ENCODE results near the gene CDH23. TPM values are rescaled to one million over a fixed set of nuclear protein-coding genes. Genes with fewer than 3 reads are reported as not detected.
A peak's percentile ranks its signal among the peaks of the same experiment; 100 is the strongest.
"Not testable (repeated sequence)": the region's sequence is repeated elsewhere in the genome, so short reads cannot be mapped to it uniquely, and the experiment has no call there.

Gene CDH23
- 1 to 10 TPM; 4.0 to 4.5 TPM for total RNA-seq

- POLR2A ChIA-PET, result no interaction called here
- Mint-ChIP-seq H3K27ac (no peak within 1 kb of the TSS), H3K9me3 (no peaks in the 10 kb centered on the region), H3K4me3 (peak within 1 kb of the TSS; percentile 41), H3K27me3 (peaks cover 61% of the 10 kb centered on the region), H3K36me3 (ENCODE audit: low read depth) (no peaks in the 10 kb centered on the region), H3K4me1 (peaks cover 2% of the 10 kb centered on the region)
- CTCF ChIA-PET, result interaction anchor here (0.7 to 1.8 kb wide), 5 partner anchors 12 to 377 kb away, joined by 3 to 4 read pairs (median 3); no protein-coding TSS in a partner anchor
- no peak for DNase-seq
Observed at GRCh38 chr10:71396711-71397295, at the start of gene CDH23. TSS of gene CDH23 (plus strand) at chr10:71396920. CDS start at chr10:71439832, 42,912 bp downstream.

GRCh38 chr10:71347587-71348395 is 48.9 kb upstream of the CDH23 start:
- H3K4me3 Mint-ChIP-seq, result no peak overlapping the region
- no peaks in the 10 kb centered on the region for H3K4me1 Mint-ChIP-seq
- no peak overlapping the region for H3K27ac Mint-ChIP-seq
- H3K9me3 Mint-ChIP-seq, result no peaks in the 10 kb centered on the region
- DNase-seq, result no peak
- H3K27me3 Mint-ChIP-seq, result no peaks in the 10 kb centered on the region
- POLR2A ChIA-PET, result no interaction called here
- CTCF ChIA-PET, result interaction anchor here (0.6 kb wide), 1 partner anchor 453 kb away, joined by 3 read pairs; no protein-coding TSS in a partner anchor
- H3K36me3 Mint-ChIP-seq (ENCODE audit: low read depth), result no peaks in the 10 kb centered on the region

DNA sequence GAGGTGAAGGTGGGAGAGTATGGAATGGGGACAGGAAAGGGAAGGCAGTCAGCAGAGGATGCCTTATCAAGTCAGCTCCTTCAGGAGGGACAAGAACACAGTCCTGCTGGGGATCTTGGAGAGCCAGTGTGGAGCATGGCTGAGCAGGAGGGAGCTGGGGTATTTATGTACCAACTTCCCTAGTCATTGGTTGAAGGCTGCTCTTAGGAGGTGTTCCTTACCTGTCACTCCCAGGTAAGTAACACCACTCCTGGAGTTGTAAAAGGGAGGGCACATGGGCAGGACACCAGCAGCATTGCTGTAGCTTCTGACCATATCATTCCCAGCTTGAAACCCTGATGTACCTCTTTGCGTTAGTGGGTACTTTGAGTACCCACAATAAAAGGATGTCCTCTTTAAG is 47.9 kb upstream of the CDH23 start:
- Mint-ChIP-seq H3K9me3 (no peaks in the 10 kb centered on the region), H3K4me3 (no peak overlapping the region), H3K27ac (no peak overlapping the region), H3K27me3 (no peaks in the 10 kb centered on the region), H3K4me1 (no peaks in the 10 kb centered on the region), H3K36me3 (ENCODE audit: low read depth) (no peaks in the 10 kb centered on the region)
- POLR2A ChIA-PET, result no interaction called here
- no peak for DNase-seq
- CTCF ChIA-PET, result no interaction called here

GRCh38 chr10:71349406-71349805 is 47.3 kb upstream of the CDH23 start:
- no peaks in the 10 kb centered on the region for H3K36me3 Mint-ChIP-seq (ENCODE audit: low read depth)
- no peaks in the 10 kb centered on the region for H3K4me1 Mint-ChIP-seq
- ChIA-PET POLR2A (no interaction called here), CTCF (interaction anchor here (1.2 kb wide), 1 partner anchor 10 kb away, joined by 3 read pairs; no protein-coding TSS in a partner anchor)
- no peak overlapping the region for H3K27ac Mint-ChIP-seq
- no peak overlapping the region for H3K4me3 Mint-ChIP-seq
- no peaks in the 10 kb centered on the region for H3K9me3 Mint-ChIP-seq
- no peaks in the 10 kb centered on the region for H3K27me3 Mint-ChIP-seq
- no peak for DNase-seq

DNA sequence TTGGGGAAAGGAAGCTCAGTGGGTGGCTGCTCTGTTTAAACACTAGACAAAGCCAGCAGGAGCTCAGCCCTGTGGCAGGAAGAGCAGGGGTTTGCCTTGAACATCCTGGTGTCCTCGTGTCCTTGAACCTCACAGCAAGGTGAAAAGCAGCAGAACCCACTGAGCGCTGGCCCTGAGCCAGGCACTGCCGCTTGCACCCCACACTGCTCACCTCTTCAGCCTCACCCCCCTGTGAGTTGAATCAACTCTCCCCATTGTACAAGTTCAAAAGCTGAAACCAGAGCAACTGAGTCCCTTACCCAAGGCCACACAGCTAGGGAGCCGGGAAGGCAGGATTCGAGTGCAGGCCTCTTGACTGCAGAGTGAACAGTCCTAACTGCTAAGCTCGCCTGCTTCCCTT is 45.6 kb upstream of the CDH23 start:
- POLR2A ChIA-PET, result no interaction called here

DNA sequence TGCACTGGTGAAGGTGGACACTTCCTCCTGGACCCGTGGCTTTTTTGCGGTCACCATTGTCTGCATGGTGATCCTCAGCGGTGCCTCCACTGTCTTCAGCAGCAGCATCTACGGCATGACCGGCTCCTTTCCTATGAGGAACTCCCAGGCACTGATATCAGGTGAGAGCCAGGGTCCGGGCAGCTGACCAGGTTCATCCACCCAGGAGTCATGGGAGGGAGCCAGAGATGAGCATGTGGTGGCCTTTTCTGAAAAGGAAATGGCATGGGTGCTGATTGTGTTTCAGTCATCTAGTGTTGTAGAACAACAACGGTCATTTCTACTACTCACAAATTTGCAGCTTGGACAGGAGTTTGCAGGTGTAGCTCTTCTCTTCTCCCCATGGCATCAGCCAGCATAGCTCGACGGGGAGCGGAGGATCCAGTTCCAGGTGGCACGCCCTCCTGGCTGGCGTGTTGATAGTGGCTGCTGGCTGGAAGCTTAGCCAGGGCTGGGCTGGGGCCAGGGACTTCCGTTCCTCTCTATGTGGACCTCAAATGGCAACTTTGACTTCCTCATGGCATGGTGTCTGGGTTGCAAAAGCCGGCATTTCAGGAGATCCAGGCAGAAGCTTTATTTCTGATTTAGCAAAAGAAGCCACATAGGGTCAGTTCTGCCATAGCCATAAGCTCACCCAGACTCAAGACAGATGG is 44.9 kb upstream of the CDH23 start:
- H3K36me3 Mint-ChIP-seq (ENCODE audit: low read depth), result no peaks in the 10 kb centered on the region
- CTCF ChIA-PET, result interaction anchor here (1.0 to 2.0 kb wide), 4 partner anchors 10 to 192 kb away, joined by 4 to 6 read pairs (median 4); no protein-coding TSS in a partner anchor
- no peaks in the 10 kb centered on the region for H3K9me3 Mint-ChIP-seq
- POLR2A ChIA-PET, result no interaction called here
- H3K4me1 Mint-ChIP-seq, result no peaks in the 10 kb centered on the region
- no peaks in the 10 kb centered on the region for H3K27me3 Mint-ChIP-seq
- no peak overlapping the region for H3K4me3 Mint-ChIP-seq
- DNase-seq, result no peak
- H3K27ac Mint-ChIP-seq, result no peak overlapping the region

More for the DNA sequence above, 45.6 kb upstream of the CDH23 start:
- Mint-ChIP-seq H3K9me3 (no peaks in the 10 kb centered on the region), H3K27me3 (no peaks in the 10 kb centered on the region), H3K4me1 (no peaks in the 10 kb centered on the region), H3K27ac (no peak overlapping the region), H3K4me3 (no peak overlapping the region), H3K36me3 (ENCODE audit: low read depth) (no peaks in the 10 kb centered on the region)
- DNase-seq, result no peak
- CTCF ChIA-PET, result interaction anchor here (1.4 to 2.0 kb wide), 3 partner anchors 9 to 460 kb away, joined by 3 to 6 read pairs (median 4); no protein-coding TSS in a partner anchor

DNA sequence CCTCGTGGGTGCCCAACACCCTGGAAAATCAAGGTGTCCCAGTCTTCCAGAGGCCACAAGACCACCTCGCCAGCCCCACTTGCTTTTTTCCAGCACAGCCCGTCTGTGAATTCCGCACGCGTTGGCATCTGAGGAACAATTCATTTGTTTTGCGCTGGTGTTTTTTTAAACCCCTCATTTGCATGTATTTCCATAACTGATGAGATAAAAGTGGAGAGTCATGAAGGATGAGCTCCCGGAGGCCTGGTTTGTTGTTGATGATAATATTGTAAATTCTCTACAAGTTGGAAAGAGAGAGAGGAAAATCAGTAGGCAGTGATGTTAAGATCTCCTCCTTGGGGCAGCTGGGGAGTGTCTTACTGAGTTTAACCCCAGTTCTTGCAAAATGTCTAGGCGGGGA is 43.1 kb upstream of the CDH23 start:
- Mint-ChIP-seq H3K9me3 (no peaks in the 10 kb centered on the region), H3K27me3 (no peaks in the 10 kb centered on the region), H3K36me3 (ENCODE audit: low read depth) (no peaks in the 10 kb centered on the region), H3K4me1 (no peaks in the 10 kb centered on the region), H3K4me3 (no peak overlapping the region), H3K27ac (no peak overlapping the region)
- no peak for DNase-seq
- ChIA-PET CTCF (interaction anchor here (1.2 kb wide), 1 partner anchor 9 kb away, joined by 3 read pairs; no protein-coding TSS in a partner anchor), POLR2A (no interaction called here)

GRCh38 chr10:71354776-71355175 is 41.9 kb upstream of the CDH23 start:
- no peaks in the 10 kb centered on the region for H3K9me3 Mint-ChIP-seq
- POLR2A ChIA-PET, result no interaction called here
- H3K36me3 Mint-ChIP-seq (ENCODE audit: low read depth), result no peaks in the 10 kb centered on the region
- H3K27me3 Mint-ChIP-seq, result no peaks in the 10 kb centered on the region
- no peaks in the 10 kb centered on the region for H3K4me1 Mint-ChIP-seq
- no peak overlapping the region for H3K27ac Mint-ChIP-seq
- CTCF ChIA-PET, result no interaction called here
- DNase-seq, result no peak
- no peak overlapping the region for H3K4me3 Mint-ChIP-seq

GRCh38 chr10:71355886-71356285 is 40.8 kb upstream of the CDH23 start:
- ChIA-PET CTCF (interaction anchor here (1.1 kb wide), 1 partner anchor 9 kb away, joined by 3 read pairs; no protein-coding TSS in a partner anchor), POLR2A (no interaction called here)
- Mint-ChIP-seq H3K9me3 (no peaks in the 10 kb centered on the region), H3K4me1 (no peaks in the 10 kb centered on the region), H3K4me3 (no peak overlapping the region), H3K27ac (no peak overlapping the region), H3K27me3 (no peaks in the 10 kb centered on the region), H3K36me3 (ENCODE audit: low read depth) (no peaks in the 10 kb centered on the region)
- no peak for DNase-seq

GRCh38 chr10:71357792-71358265 is 38.9 kb upstream of the CDH23 start:
- CTCF ChIA-PET, result interaction anchor here (2.1 kb wide), 1 partner anchor 20 kb away, joined by 11 read pairs; no protein-coding TSS in a partner anchor
- H3K4me3 Mint-ChIP-seq, result no peak overlapping the region
- H3K4me1 Mint-ChIP-seq, result no peaks in the 10 kb centered on the region
- no peaks in the 10 kb centered on the region for H3K36me3 Mint-ChIP-seq (ENCODE audit: low read depth)
- no peaks in the 10 kb centered on the region for H3K9me3 Mint-ChIP-seq
- no peaks in the 10 kb centered on the region for H3K27me3 Mint-ChIP-seq
- no peak overlapping the region for H3K27ac Mint-ChIP-seq
- POLR2A ChIA-PET, result interaction anchor here (0.7 kb wide), 1 partner anchor 14 kb away, joined by 4 read pairs; no protein-coding TSS in a partner anchor
- no peak for DNase-seq

DNA sequence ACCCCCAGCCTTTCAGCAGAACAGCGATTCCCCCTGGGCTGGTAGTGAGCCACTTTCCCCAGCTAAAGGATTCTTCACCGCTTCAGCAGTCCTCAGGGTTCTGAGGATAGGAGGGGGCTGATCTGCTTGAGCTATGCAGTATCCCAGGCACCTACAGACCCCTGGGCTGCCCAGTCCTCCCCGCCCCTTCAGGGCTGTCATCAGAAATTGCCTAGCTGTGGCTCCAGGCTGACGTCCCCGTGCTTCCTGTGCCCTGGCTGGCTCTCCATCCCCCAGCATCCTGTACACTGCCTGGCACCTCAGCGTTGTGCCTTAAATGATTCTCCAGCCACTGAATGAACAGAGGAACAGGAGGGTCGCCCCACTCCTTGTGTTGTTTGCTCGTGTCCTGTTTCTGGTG is 38.4 kb upstream of the CDH23 start:
- H3K36me3 Mint-ChIP-seq (ENCODE audit: low read depth), result no peaks in the 10 kb centered on the region
- CTCF ChIA-PET, result interaction anchor here (1.3 to 2.1 kb wide), 2 partner anchors 19 to 32 kb away, joined by 3 to 11 read pairs; no protein-coding TSS in a partner anchor
- no peaks in the 10 kb centered on the region for H3K9me3 Mint-ChIP-seq
- no peaks in the 10 kb centered on the region for H3K27me3 Mint-ChIP-seq
- no peaks in the 10 kb centered on the region for H3K4me1 Mint-ChIP-seq
- POLR2A ChIA-PET, result interaction anchor here (0.7 kb wide), 1 partner anchor 14 kb away, joined by 4 read pairs; no protein-coding TSS in a partner anchor
- H3K27ac Mint-ChIP-seq, result no peak overlapping the region
- H3K4me3 Mint-ChIP-seq, result no peak overlapping the region
- no peak for DNase-seq

DNA sequence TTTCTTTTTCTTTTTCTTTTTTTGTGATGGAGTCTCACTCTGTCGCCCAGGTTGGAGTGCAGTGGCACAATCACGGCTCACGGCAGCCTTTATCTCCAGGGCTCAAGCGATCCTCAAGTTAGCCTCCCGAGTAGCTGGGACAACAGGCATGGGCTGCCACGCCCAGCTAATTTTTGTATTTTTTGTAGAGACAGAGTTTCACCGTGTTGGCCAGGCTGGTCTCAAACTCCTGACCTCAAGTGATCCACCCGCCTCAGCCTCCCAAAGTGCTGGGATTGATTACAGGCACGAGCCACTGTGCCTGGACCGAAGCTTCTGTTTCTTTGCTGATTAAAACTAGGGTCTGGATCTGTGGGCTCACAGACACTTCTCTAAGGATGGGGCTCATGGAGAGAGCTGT is 37.8 kb upstream of the CDH23 start:
- DNase-seq; H3K27me3 Mint-ChIP-seq; H3K4me1 Mint-ChIP-seq; H3K36me3 Mint-ChIP-seq (ENCODE audit: low read depth); POLR2A ChIA-PET; H3K9me3 Mint-ChIP-seq; H3K4me3 Mint-ChIP-seq; H3K27ac Mint-ChIP-seq: not testable (repeated sequence)
- CTCF ChIA-PET, result interaction anchor here (1.3 to 2.1 kb wide), 2 partner anchors 19 to 33 kb away, joined by 3 to 11 read pairs; no protein-coding TSS in a partner anchor

Data from activated CD4-positive, alpha-beta T cell treated with anti-CD3 and anti-CD28 coated beads, Interleukin-2, amount 10 ng/mL, durations not matched to agents 7 days and 5 days (primary cell).